ENCODE results near the gene TM7SF2.

GRCh38 chr11:65109231-65110198 lies 2.2 kb upstream of the TM7SF2 start:
- TF ChIP-seq CTCF (conservative IDR thresholded peaks at IDR 0.05; ENCODE audit: low read length), result no peak
- no peak for TF ChIP-seq EZH2phosphoT487 (IDR thresholded peaks at IDR 0.05; ENCODE audit: borderline replicate concordance)
